Colonic mucosa (tissue), 4 donors: ENCODE measurements around the gene ZDHHC14. TPM values are rescaled to one million over a fixed set of nuclear protein-coding genes. Genes with fewer than 3 reads are reported as not detected.

Experiments
- DNase-seq: peaks from one replicate; pipeline ENCODE4 v3.0.0-alpha.2; 2020
- H3K27ac ChIP-seq: fragments of 200-600 bp; one replicate; pipeline ENCODE4 v1.8.0; 2021
- H3K27me3 ChIP-seq: fragments of 200-600 bp; one replicate; pipeline ENCODE4 v1.8.0; 2021
- H3K36me3 ChIP-seq: fragments of 200-600 bp; one replicate; pipeline ENCODE4 v1.8.0; 2021
- H3K4me1 ChIP-seq: fragments of 200-600 bp; one replicate; pipeline ENCODE4 v1.8.0; 2021; ENCODE audit warnings: mild to moderate bottlenecking
- H3K4me3 ChIP-seq: fragments of 200-600 bp; one replicate; pipeline ENCODE4 v1.8.0; 2021
- H3K9ac ChIP-seq, 2 donors: one replicate each; pipeline ENCODE4 v1.7.0; 2013; ENCODE audit warnings: control low read depth in 2 of 2, low read depth in 2 of 2, low read length in 2 of 2
- H3K9me3 ChIP-seq: fragments of 200-600 bp; one replicate; pipeline ENCODE4 v1.8.0; 2021
- CTCF ChIP-seq: fragments of 200-600 bp; IDR thresholded peaks from one replicate; pipeline ENCODE4 v1.8.0; 2022; ENCODE audit warnings: antibody characterized with exemption, mild to moderate bottlenecking
- intact Hi-C: fragments of 100-400 bp; cut with DNase I; formaldehyde crosslinking; loops from one replicate; pipeline ENCODE4 v1.14.1; 2022
- total RNA-seq, 2 donors: library from RNA; stranded (reverse); fragmentation: NEBNext Ultra II Directional in 1 of 2; extraction: Animal tissue kit (Norgen Biotek cat#: 25700) in 1 of 2; gene quantifications; one replicate each; pipeline ENCODE4 v1.2.1, GENCODE V29; 2021
- donor health status: healthy.
- donor health status: DM: no; HTN: no; CAD: no.
- donor health status: DM: no; HTN: no; CAD: no.

ZDHHC14 gene
- total RNA-seq, 2 donors from 2014 or later = 8.4 to 11.4 TPM

DNA sequence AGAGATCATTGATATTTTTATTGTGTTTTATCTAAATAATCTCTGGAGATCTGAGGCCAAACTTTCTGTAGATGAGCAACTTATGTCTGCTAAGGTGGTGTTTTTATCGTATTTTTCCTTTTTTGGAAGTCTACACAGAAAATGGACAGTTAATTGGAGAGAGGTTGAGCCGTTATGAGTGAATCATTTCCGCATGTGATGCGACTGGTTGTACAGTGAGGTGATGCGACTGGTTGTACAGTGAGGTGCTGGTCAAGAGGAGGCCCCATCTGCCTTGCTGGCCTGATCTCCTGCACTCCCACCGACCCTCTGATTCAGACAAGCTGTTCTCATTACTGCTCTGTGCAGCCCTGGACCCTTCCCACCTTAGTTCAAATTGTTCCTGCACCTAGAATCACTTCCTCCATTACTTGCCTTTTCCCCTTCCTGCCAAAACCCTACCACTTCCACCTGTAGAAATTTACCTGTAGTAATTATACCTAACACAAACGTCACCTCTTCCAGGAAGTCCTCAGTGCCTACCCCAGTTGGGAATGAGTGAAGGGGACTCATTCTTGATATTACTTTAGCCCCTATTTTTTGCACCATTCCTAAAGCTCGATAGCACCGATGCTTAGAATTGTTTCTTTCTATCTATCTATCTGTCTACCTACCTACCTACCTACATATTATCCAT is 100.3 kb downstream of the ZDHHC14 start:
- H3K4me1 ChIP-seq = no peaks in the 10 kb centered on the region
- H3K36me3 ChIP-seq = no peaks in the 10 kb centered on the region
- no peaks in the 10 kb centered on the region for H3K9me3 ChIP-seq
- TF ChIP-seq CTCF = no peak
- no peak overlapping the region for H3K27ac ChIP-seq
- intact Hi-C loops = no loop called here
- no peak overlapping the region for H3K4me3 ChIP-seq
- no peaks in the 10 kb centered on the region for H3K27me3 ChIP-seq
- no peak for DNase-seq
- no peak overlapping the region for H3K9ac ChIP-seq

DNA sequence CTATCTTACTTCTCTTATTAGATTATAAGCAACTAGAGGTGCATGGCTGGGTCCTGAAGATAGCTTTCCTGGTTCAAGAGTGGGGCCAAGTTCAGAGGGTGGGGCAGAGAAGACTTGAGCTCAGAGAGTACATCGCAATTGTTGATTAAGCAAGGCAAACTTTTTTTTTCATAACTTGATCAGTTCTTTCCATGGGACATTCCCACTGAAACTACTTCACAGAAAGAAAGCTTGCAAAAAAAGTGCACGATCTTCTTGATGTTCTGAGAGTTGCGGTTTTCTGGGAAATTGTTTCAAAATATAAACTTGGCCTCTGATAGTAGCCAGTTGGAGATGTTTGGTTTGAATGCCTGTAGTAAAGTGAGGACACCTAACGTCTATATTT is 100.9 kb downstream of the ZDHHC14 start:
- Histone ChIP-seq H3K4me3 (no peak overlapping the region), H3K27ac (no peak overlapping the region), H3K9ac (no peak overlapping the region), H3K9me3 (no peaks in the 10 kb centered on the region), H3K36me3 (no peaks in the 10 kb centered on the region), H3K27me3 (no peaks in the 10 kb centered on the region), H3K4me1 (no peaks in the 10 kb centered on the region)
- intact Hi-C loops = no loop called here
- TF ChIP-seq CTCF = no peak
- DNase-seq = no peak

- no peak for DNase-seq
- H3K4me3 ChIP-seq = no peak overlapping the region
- H3K27ac ChIP-seq = no peak overlapping the region
- H3K9me3 ChIP-seq = no peaks in the 10 kb centered on the region
- intact Hi-C loops = no loop called here
- H3K36me3 ChIP-seq = no peaks in the 10 kb centered on the region
- no peak for TF ChIP-seq CTCF
- no peaks in the 10 kb centered on the region for H3K4me1 ChIP-seq
- H3K9ac ChIP-seq = no peak overlapping the region
- H3K27me3 ChIP-seq = no peaks in the 10 kb centered on the region
Measured at GRCh38 chr6:157483770-157484169, 102.8 kb downstream of the ZDHHC14 start.

DNA sequence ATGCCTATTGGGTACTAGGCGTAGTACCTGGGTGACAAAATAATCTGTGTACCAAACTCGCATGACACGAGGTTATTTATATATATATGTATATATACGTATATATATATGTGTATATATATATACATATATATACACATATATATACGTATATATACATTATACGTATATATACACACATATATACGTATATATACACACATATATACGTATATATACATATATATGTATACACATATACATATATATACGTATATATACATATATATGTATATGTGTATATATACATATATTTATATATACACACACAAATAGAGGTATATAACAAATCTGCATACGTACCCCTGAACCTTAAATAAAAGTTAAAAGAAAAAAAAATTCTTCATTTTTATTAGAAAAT is 103.2 kb downstream of the ZDHHC14 start:
- H3K4me1 ChIP-seq = no peaks in the 10 kb centered on the region
- DNase-seq = no peak
- H3K36me3 ChIP-seq = no peaks in the 10 kb centered on the region
- H3K9ac ChIP-seq = no peak overlapping the region
- H3K27me3 ChIP-seq = no peaks in the 10 kb centered on the region
- intact Hi-C loops = no loop called here
- no peak for TF ChIP-seq CTCF
- no peak overlapping the region for H3K27ac ChIP-seq
- H3K4me3 ChIP-seq = no peak overlapping the region
- H3K9me3 ChIP-seq = no peaks in the 10 kb centered on the region

DNA sequence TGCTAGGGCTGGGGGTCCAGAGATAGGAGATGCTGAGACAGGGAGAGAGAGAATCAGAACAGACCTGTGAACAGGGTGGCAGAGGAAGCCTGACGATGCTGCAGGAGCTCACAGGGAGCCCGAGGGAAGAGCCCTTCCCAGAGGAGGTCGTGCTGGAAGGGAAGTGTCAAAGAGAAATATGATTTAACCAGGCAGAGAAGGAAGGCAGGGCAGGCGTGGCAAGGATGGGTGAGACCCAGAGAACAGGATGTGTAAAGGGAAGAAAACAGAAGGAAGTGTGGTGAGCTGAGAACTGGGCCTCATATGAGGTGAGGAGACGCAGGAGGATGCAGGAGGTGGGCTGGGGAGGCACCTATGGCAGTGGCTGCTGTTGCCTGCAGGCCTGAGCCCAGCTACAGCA is 105.6 kb downstream of the ZDHHC14 start:
- no peaks in the 10 kb centered on the region for H3K4me1 ChIP-seq
- intact Hi-C loops = no loop called here
- no peak for TF ChIP-seq CTCF

More for the DNA sequence above, 105.6 kb downstream of the ZDHHC14 start:
- Histone ChIP-seq H3K27ac (no peak overlapping the region), H3K4me3 (no peak overlapping the region), H3K9me3 (no peaks in the 10 kb centered on the region), H3K36me3 (no peaks in the 10 kb centered on the region), H3K27me3 (no peaks in the 10 kb centered on the region), H3K9ac (no peak overlapping the region)
- DNase-seq = peak; percentile 16
